ENCODE data around the gene PRPF18. TPM values are rescaled to one million over a fixed set of nuclear protein-coding genes. Genes with fewer than 3 reads are reported as not detected.
"Not testable (repeated sequence)": the region's sequence is repeated elsewhere in the genome, so short reads cannot be mapped to it uniquely, and the experiment has no call there.

The PRPF18 gene, protein sequence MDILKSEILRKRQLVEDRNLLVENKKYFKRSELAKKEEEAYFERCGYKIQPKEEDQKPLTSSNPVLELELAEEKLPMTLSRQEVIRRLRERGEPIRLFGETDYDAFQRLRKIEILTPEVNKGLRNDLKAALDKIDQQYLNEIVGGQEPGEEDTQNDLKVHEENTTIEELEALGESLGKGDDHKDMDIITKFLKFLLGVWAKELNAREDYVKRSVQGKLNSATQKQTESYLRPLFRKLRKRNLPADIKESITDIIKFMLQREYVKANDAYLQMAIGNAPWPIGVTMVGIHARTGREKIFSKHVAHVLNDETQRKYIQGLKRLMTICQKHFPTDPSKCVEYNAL
- total RNA-seq, result 29.6 TPM
- polyA plus RNA-seq, result 10 to 100 TPM; 40.0 to 43.7 (median 41.8) TPM

DNA sequence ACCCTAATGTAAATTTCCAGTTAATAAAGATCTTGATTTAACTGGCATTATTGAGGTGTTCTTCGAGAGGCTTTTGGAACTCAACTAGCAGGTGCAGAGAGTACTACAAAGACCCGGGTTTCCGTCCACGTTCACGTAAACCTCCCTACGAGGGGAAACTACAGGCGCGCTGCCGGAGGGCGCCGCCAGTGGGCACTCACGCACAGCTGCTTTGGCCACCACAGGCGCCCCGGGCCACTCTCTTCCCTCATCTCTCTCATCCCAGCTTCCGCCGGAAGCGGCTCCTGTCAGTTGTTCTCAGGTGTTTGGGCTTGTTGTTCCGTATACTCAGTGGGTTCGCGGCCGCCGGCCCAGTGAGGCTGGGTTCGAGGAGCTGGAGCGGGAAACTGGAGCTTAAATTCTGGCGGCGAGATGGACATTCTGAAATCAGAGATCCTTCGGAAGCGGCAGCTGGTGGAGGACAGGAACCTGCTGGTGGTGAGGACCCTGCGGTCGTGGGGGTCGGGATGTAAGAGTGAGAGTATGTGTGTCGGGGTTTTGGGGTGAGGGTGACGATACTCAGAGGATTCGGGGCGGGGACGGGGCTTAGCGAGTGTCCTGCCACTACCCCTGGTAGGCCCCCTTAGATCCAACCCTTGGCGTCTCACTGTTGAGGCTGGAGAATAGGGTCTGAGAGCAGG lies at the start of gene PRPF18:
Gene PRPF18, plus strand, starts transcription at position 290 of the 680 bp plus-strand sequence. Its CDS starts 122 bp downstream, at position 412.
- peaks cover 13 to 51% (median 31%) of the 10 kb centered on the region in 4 donors for H3K4me1 Mint-ChIP-seq
- Histone ChIP-seq H3K27me3 (ENCODE audit: control insufficient read depth, insufficient read depth, low read length) (peaks cover 10% of the 10 kb centered on the region), H3K27ac (ENCODE audit: insufficient read depth, low read length, poor library complexity, severe bottlenecking) (peak within 1 kb of the TSS; percentile 55), H3K4me1 (ENCODE audit: control insufficient read depth, insufficient read depth, low read length, poor library complexity, severe bottlenecking) (peaks cover 30% of the 10 kb centered on the region), H3K36me3 (ENCODE audit: control insufficient read depth, insufficient read depth, low read length) (peaks cover 4% of the 10 kb centered on the region), H3K4me3 (ENCODE audit: low read depth, low read length) (peak within 1 kb of the TSS; percentile 90), H3K9me3 (ENCODE audit: control insufficient read depth in 2 of 2, low read length in 2 of 2) (no peaks in the 10 kb centered on the region)
- DNase-seq (peak; percentile 86 to 97 (median 93)), ATAC-seq (ENCODE audit: low read depth in 2 of 2) (peak; percentile 100)
- H3K9me3 Mint-ChIP-seq, result peaks cover 0 to 3% (median 0%) of the 10 kb centered on the region in 7 donors
- peaks cover 3% of the 10 kb centered on the region for H3K36me3 Mint-ChIP-seq
- H3K4me3 Mint-ChIP-seq, result peak within 1 kb of the TSS; percentile 98 to 100 (median 99)
- peak within 1 kb of the TSS; percentile 97 to 99 (median 99) for H3K27ac Mint-ChIP-seq
- peaks cover 28% of the 10 kb centered on the region for H3K27me3 Mint-ChIP-seq

DNA sequence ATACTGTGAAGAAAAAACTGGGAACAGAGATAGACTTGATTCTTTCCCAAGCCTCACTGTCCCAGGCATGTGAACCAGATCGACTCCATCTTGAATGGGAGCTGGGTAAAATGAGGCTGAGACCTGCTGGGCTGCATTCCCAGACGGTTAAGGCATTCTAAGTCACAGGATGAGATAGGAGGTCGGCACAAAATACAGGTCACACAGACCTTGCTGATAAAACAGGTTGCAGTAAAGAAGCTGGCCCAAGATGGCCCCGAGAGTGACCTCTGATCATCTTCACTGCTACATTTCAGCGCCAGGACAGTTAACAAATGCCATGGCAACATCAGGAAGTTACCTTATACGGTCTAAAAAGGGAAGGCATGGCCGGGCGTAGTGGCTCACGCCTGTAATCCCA lies 48.8 kb upstream of the PRPF18 start:
- not testable (repeated sequence) for H3K36me3 Mint-ChIP-seq; H3K9me3 ChIP-seq (ENCODE audit: control insufficient read depth in 2 of 2, low read length in 2 of 2); ATAC-seq (ENCODE audit: low read depth in 2 of 2); H3K4me1 Mint-ChIP-seq; H3K27ac ChIP-seq (ENCODE audit: insufficient read depth, low read length, poor library complexity, severe bottlenecking); DNase-seq; H3K4me1 ChIP-seq (ENCODE audit: control insufficient read depth, insufficient read depth, low read length, poor library complexity, severe bottlenecking); H3K4me3 ChIP-seq (ENCODE audit: low read depth, low read length); H3K9me3 Mint-ChIP-seq; H3K36me3 ChIP-seq (ENCODE audit: control insufficient read depth, insufficient read depth, low read length); H3K4me3 Mint-ChIP-seq; H3K27me3 ChIP-seq (ENCODE audit: control insufficient read depth, insufficient read depth, low read length); H3K27ac Mint-ChIP-seq
- H3K27me3 Mint-ChIP-seq, result peaks cover 32% of the 10 kb centered on the region

DNA sequence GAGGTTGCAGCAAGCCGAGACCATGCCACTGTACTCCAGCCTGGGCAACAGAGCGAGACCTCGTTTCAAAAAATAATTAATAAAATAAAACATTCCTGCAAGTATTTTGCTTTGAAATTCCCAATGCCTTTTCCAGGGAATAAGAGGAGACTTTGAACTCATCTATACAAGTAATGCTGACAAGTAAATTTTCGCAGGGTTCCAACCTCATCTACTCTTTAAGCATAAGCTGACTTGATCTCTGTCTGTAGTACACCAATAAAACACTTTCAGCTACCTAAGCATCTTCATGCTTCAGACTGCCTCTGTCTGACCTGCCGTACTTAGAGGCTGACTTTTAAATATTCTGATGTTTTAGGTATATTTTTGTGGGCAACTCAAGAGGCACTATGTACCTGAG lies 44.2 kb upstream of the PRPF18 start:
- H3K27me3 Mint-ChIP-seq, result peaks cover 37% of the 10 kb centered on the region
- no peak for DNase-seq
- peaks cover 0 to 5% (median 0%) of the 10 kb centered on the region in 7 donors for H3K9me3 Mint-ChIP-seq
- no peak for ATAC-seq (ENCODE audit: low read depth in 2 of 2)
- Histone ChIP-seq H3K4me1 (ENCODE audit: control insufficient read depth, insufficient read depth, low read length, poor library complexity, severe bottlenecking) (no peaks in the 10 kb centered on the region), H3K27ac (ENCODE audit: insufficient read depth, low read length, poor library complexity, severe bottlenecking) (no peak overlapping the region), H3K4me3 (ENCODE audit: low read depth, low read length) (no peak overlapping the region), H3K9me3 (ENCODE audit: control insufficient read depth in 2 of 2, low read length in 2 of 2) (no peaks in the 10 kb centered on the region), H3K27me3 (ENCODE audit: control insufficient read depth, insufficient read depth, low read length) (peaks cover 4% of the 10 kb centered on the region), H3K36me3 (ENCODE audit: control insufficient read depth, insufficient read depth, low read length) (no peaks in the 10 kb centered on the region)
- H3K4me3 Mint-ChIP-seq, result no peak overlapping the region
- no peaks in the 10 kb centered on the region for H3K4me1 Mint-ChIP-seq
- H3K27ac Mint-ChIP-seq, result no peak overlapping the region
- H3K36me3 Mint-ChIP-seq, result no peaks in the 10 kb centered on the region

DNA sequence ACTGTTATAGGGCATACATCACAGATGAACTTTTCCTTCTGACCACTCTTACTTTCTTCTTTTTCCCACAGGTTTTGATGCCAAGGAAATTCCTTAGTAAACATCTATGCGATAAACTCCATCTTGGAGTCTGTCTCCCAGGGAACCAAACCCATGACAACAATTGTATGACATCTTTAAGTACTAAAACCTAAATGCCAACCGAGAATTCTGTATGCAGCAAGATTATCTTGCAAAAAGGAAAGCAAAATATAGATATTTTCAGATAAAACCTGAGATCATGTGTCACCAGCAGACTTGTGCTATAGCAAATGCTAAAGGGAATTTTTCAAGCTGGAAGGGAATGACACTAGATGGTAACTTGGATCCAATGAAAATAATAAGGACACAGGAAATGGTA lies 36.0 kb upstream of the PRPF18 start:
- Histone ChIP-seq H3K4me3 (ENCODE audit: low read depth, low read length) (no peak overlapping the region), H3K4me1 (ENCODE audit: control insufficient read depth, insufficient read depth, low read length, poor library complexity, severe bottlenecking) (no peaks in the 10 kb centered on the region), H3K27ac (ENCODE audit: insufficient read depth, low read length, poor library complexity, severe bottlenecking) (no peak overlapping the region), H3K27me3 (ENCODE audit: control insufficient read depth, insufficient read depth, low read length) (peaks cover 1% of the 10 kb centered on the region), H3K36me3 (ENCODE audit: control insufficient read depth, insufficient read depth, low read length) (no peaks in the 10 kb centered on the region), H3K9me3 (ENCODE audit: control insufficient read depth in 2 of 2, low read length in 2 of 2) (peaks cover 11 to 14% of the 10 kb centered on the region in 2 experiments)
- Mint-ChIP-seq H3K4me1 (no peaks in the 10 kb centered on the region), H3K27me3 (peaks cover 35% of the 10 kb centered on the region), H3K9me3 (peaks cover 0 to 21% (median 8%) of the 10 kb centered on the region in 7 donors), H3K27ac (no peak overlapping the region), H3K4me3 (no peak overlapping the region), H3K36me3 (no peaks in the 10 kb centered on the region)
- ATAC-seq (ENCODE audit: low read depth in 2 of 2) (no peak), DNase-seq (no peak)

DNA sequence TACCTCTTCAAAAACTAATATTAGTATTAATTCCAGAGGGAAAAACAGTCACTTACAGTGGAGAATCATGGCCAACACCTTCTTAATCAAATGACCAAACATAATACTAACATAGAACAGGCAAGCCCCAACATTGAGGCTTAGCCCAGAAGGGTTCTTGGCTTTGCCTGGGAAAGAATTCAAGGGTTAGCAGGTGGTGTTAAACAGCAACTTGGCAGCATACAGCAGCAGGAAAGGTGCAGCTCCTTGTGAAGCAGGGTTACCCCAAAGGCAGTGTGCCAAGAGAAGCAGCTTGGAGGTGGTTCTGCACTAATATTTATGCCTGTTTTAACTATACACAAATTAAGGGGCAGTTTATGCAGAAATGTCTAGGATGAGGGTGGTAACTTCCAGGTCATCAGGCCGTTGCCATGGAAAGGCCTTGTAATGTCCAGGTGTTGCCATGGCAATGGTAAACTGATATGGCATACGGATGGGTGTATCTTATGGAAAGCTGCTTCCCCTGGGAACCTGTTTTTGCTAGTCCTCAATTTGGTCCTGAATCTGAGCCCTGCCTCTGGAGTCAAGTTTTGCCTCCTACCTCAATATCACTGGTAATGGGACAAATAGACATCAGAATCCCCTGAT lies 30.8 kb upstream of the PRPF18 start:
- Mint-ChIP-seq H3K4me3 (no peak overlapping the region), H3K9me3 (peaks cover 0 to 9% (median 0%) of the 10 kb centered on the region in 7 donors), H3K27me3 (peaks cover 30% of the 10 kb centered on the region), H3K27ac (no peak overlapping the region), H3K36me3 (no peaks in the 10 kb centered on the region), H3K4me1 (peaks cover 0 to 2% (median 0%) of the 10 kb centered on the region in 4 donors)
- H3K4me1 ChIP-seq (ENCODE audit: control insufficient read depth, insufficient read depth, low read length, poor library complexity, severe bottlenecking), result no peaks in the 10 kb centered on the region
- no peak for ATAC-seq (ENCODE audit: low read depth in 2 of 2)
- no peaks in the 10 kb centered on the region for H3K27me3 ChIP-seq (ENCODE audit: control insufficient read depth, insufficient read depth, low read length)
- H3K4me3 ChIP-seq (ENCODE audit: low read depth, low read length), result no peak overlapping the region
- H3K27ac ChIP-seq (ENCODE audit: insufficient read depth, low read length, poor library complexity, severe bottlenecking), result no peak overlapping the region
- no peaks in the 10 kb centered on the region for H3K36me3 ChIP-seq (ENCODE audit: control insufficient read depth, insufficient read depth, low read length)
- no peak for DNase-seq
- peaks cover 0 to under 1% of the 10 kb centered on the region in 2 experiments for H3K9me3 ChIP-seq (ENCODE audit: control insufficient read depth in 2 of 2, low read length in 2 of 2)

DNA sequence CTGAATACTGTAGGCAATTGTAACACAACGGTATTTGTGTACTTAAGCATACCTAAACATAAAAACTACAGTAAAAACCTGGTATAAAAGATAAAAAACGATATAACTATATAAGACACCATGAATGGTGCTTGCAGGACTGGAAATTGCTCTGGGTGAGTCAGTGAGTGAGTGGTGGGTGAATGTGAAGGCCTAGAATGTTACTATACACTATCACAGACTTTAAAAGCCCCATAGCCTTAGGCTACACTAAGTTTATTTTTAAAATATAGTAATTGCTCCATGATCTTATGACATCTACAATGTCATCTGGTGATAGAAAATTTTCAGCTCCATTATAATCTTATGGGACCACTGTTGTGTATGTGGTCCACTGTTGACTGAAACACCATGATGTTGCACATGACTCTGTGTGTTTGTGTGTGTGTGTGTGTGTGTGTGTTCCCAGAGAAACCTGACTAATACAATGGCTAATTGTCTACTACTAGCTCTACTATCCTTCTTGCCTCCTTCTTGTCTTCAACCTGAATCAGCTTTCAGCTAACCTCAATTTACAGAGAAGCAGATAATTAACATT lies 27.6 kb upstream of the PRPF18 start:
- Histone ChIP-seq H3K27me3 (ENCODE audit: control insufficient read depth, insufficient read depth, low read length) (no peaks in the 10 kb centered on the region), H3K4me1 (ENCODE audit: control insufficient read depth, insufficient read depth, low read length, poor library complexity, severe bottlenecking) (no peaks in the 10 kb centered on the region), H3K36me3 (ENCODE audit: control insufficient read depth, insufficient read depth, low read length) (no peaks in the 10 kb centered on the region), H3K27ac (ENCODE audit: insufficient read depth, low read length, poor library complexity, severe bottlenecking) (no peak overlapping the region), H3K9me3 (ENCODE audit: control insufficient read depth in 2 of 2, low read length in 2 of 2) (no peaks in the 10 kb centered on the region), H3K4me3 (ENCODE audit: low read depth, low read length) (no peak overlapping the region)
- Mint-ChIP-seq H3K9me3 (peaks cover 0 to 4% (median 0%) of the 10 kb centered on the region in 7 donors), H3K4me1 (peaks cover 0 to 2% (median 0%) of the 10 kb centered on the region in 4 donors), H3K27ac (no peak overlapping the region), H3K4me3 (no peak overlapping the region), H3K36me3 (no peaks in the 10 kb centered on the region), H3K27me3 (peaks cover 13% of the 10 kb centered on the region)
- ATAC-seq (ENCODE audit: low read depth in 2 of 2) (no peak), DNase-seq (no peak)

DNA sequence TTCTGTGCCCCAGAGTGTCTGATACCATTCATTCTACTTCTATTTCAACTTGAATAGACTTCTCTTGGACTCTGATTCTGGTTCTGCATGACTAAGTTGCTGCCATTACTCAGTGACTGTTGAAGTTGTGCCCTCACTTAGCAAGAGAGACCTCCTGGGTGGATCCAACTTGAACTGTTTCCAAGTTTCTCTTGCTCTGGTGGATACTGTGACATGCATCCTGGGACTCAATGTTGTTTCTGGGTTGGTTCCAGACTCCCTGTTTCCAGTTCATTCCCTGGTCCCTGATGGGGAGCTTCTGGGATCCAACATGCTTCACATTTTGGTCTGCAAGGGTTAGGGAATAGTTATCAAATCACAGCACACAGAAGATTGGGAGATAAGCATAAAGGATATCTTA lies 26.2 kb upstream of the PRPF18 start:
- peaks cover 11% of the 10 kb centered on the region for H3K27me3 Mint-ChIP-seq
- no peaks in the 10 kb centered on the region for H3K36me3 ChIP-seq (ENCODE audit: control insufficient read depth, insufficient read depth, low read length)
- H3K27ac ChIP-seq (ENCODE audit: insufficient read depth, low read length, poor library complexity, severe bottlenecking), result no peak overlapping the region
- H3K9me3 ChIP-seq (ENCODE audit: control insufficient read depth in 2 of 2, low read length in 2 of 2), result no peaks in the 10 kb centered on the region
- peaks cover 0 to 2% (median 0%) of the 10 kb centered on the region in 4 donors for H3K4me1 Mint-ChIP-seq
- no peak overlapping the region for H3K4me3 ChIP-seq (ENCODE audit: low read depth, low read length)
- H3K4me3 Mint-ChIP-seq, result no peak overlapping the region
- H3K9me3 Mint-ChIP-seq, result peaks cover 0 to 4% (median 0%) of the 10 kb centered on the region in 7 donors
- no peaks in the 10 kb centered on the region for H3K36me3 Mint-ChIP-seq
- no peaks in the 10 kb centered on the region for H3K4me1 ChIP-seq (ENCODE audit: control insufficient read depth, insufficient read depth, low read length, poor library complexity, severe bottlenecking)
- no peaks in the 10 kb centered on the region for H3K27me3 ChIP-seq (ENCODE audit: control insufficient read depth, insufficient read depth, low read length)
- no peak overlapping the region for H3K27ac Mint-ChIP-seq
- DNase-seq (no peak), ATAC-seq (ENCODE audit: low read depth in 2 of 2) (no peak)

Measured in CD4-positive, CD25-positive, alpha-beta regulatory T cell (primary cell).